ENCODE data around the gene TMCC2. TPM values are rescaled to one million over a fixed set of nuclear protein-coding genes. Genes with fewer than 3 reads are reported as not detected.
"Not testable (repeated sequence)": the region's sequence is repeated elsewhere in the genome, so short reads cannot be mapped to it uniquely, and the experiment has no call there.

TMCC2 gene
- polyA plus RNA-seq, 2 donors: 0.58 to 0.59 TPM

GRCh38 chr1:205294934-205295333 lies 67.2 kb downstream of the TMCC2 start:
- H3K4me3 ChIP-seq (ENCODE audit: low read depth in 1 of 2, low read length in 2 of 2): no peak overlapping the region
- no peaks in the 10 kb centered on the region for H3K9me3 ChIP-seq (ENCODE audit: control insufficient read depth in 2 of 2, insufficient read depth in 1 of 2, low read depth in 1 of 2, low read length in 1 of 2)
- no peaks in the 10 kb centered on the region for H3K36me3 ChIP-seq (ENCODE audit: control insufficient read depth in 2 of 2, insufficient read depth in 2 of 2, low read length in 1 of 2)
- H3K4me1 ChIP-seq (ENCODE audit: control insufficient read depth in 2 of 2, insufficient read depth in 2 of 2, low read length in 1 of 2): peaks cover 0 to 13% of the 10 kb centered on the region in 2 donors
- 85 to 86% methylated on average over 5 of the region's 5 CpGs for WGBS, 2 donors
- H3K27ac ChIP-seq (ENCODE audit: low read depth in 2 of 2, low read length in 1 of 2): no peak overlapping the region
- H3K27me3 ChIP-seq (ENCODE audit: control insufficient read depth in 1 of 2, insufficient read depth in 2 of 2, low read length in 2 of 2): no peaks in the 10 kb centered on the region

- Histone ChIP-seq H3K36me3 (ENCODE audit: control insufficient read depth in 2 of 2, insufficient read depth in 2 of 2, low read length in 1 of 2) (no peaks in the 10 kb centered on the region), H3K4me3 (ENCODE audit: low read depth in 1 of 2, low read length in 2 of 2) (no peak overlapping the region), H3K27ac (ENCODE audit: low read depth in 2 of 2, low read length in 1 of 2) (peak overlapping the region; percentile 9 to 52), H3K27me3 (ENCODE audit: control insufficient read depth in 1 of 2, insufficient read depth in 2 of 2, low read length in 2 of 2) (no peaks in the 10 kb centered on the region), H3K9me3 (ENCODE audit: control insufficient read depth in 2 of 2, insufficient read depth in 1 of 2, low read depth in 1 of 2, low read length in 1 of 2) (no peaks in the 10 kb centered on the region), H3K4me1 (ENCODE audit: control insufficient read depth in 2 of 2, insufficient read depth in 2 of 2, low read length in 1 of 2) (peaks cover 0 to 13% of the 10 kb centered on the region in 2 donors)
- WGBS, 2 donors: 52 to 59% methylated on average over 2 of the region's 2 CpGs
Measured at GRCh38 chr1:205296154-205296553, 68.4 kb downstream of the TMCC2 start.

GRCh38 chr1:205297546-205298177 lies 69.9 kb downstream of the TMCC2 start:
- not testable (repeated sequence) for H3K36me3 ChIP-seq (ENCODE audit: control insufficient read depth in 2 of 2, insufficient read depth in 2 of 2, low read length in 1 of 2); H3K9me3 ChIP-seq (ENCODE audit: control insufficient read depth in 2 of 2, insufficient read depth in 1 of 2, low read depth in 1 of 2, low read length in 1 of 2); H3K27ac ChIP-seq (ENCODE audit: low read depth in 2 of 2, low read length in 1 of 2); H3K27me3 ChIP-seq (ENCODE audit: control insufficient read depth in 1 of 2, insufficient read depth in 2 of 2, low read length in 2 of 2); H3K4me3 ChIP-seq (ENCODE audit: low read depth in 1 of 2, low read length in 2 of 2)
- peaks cover 0 to 16% of the 10 kb centered on the region in 2 donors for H3K4me1 ChIP-seq (ENCODE audit: control insufficient read depth in 2 of 2, insufficient read depth in 2 of 2, low read length in 1 of 2)
- 91% methylated on average over 5 of the region's 5 CpGs for WGBS, 2 donors

GRCh38 chr1:205298191-205298994 lies 70.6 kb downstream of the TMCC2 start:
- Histone ChIP-seq H3K4me3 (ENCODE audit: low read depth in 1 of 2, low read length in 2 of 2) (no peak overlapping the region), H3K27ac (ENCODE audit: low read depth in 2 of 2, low read length in 1 of 2) (no peak overlapping the region), H3K9me3 (ENCODE audit: control insufficient read depth in 2 of 2, insufficient read depth in 1 of 2, low read depth in 1 of 2, low read length in 1 of 2) (no peaks in the 10 kb centered on the region), H3K4me1 (ENCODE audit: control insufficient read depth in 2 of 2, insufficient read depth in 2 of 2, low read length in 1 of 2) (peaks cover 0 to 16% of the 10 kb centered on the region in 2 donors), H3K36me3 (ENCODE audit: control insufficient read depth in 2 of 2, insufficient read depth in 2 of 2, low read length in 1 of 2) (peaks cover 0 to 6% of the 10 kb centered on the region in 2 donors), H3K27me3 (ENCODE audit: control insufficient read depth in 1 of 2, insufficient read depth in 2 of 2, low read length in 2 of 2) (no peaks in the 10 kb centered on the region)
- WGBS, 2 donors: 71 to 79% methylated on average over 9 of the region's 9 CpGs

GRCh38 chr1:205300149-205300548 lies 72.4 kb downstream of the TMCC2 start:
- H3K27ac ChIP-seq (ENCODE audit: low read depth in 2 of 2, low read length in 1 of 2): no peak overlapping the region

GRCh38 chr1:205301205-205301821 lies 73.6 kb downstream of the TMCC2 start:
- Histone ChIP-seq H3K9me3 (ENCODE audit: control insufficient read depth in 2 of 2, insufficient read depth in 1 of 2, low read depth in 1 of 2, low read length in 1 of 2) (no peaks in the 10 kb centered on the region), H3K4me1 (ENCODE audit: control insufficient read depth in 2 of 2, insufficient read depth in 2 of 2, low read length in 1 of 2) (peaks cover 0 to 11% of the 10 kb centered on the region in 2 donors), H3K27ac (ENCODE audit: low read depth in 2 of 2, low read length in 1 of 2) (no peak overlapping the region), H3K27me3 (ENCODE audit: control insufficient read depth in 1 of 2, insufficient read depth in 2 of 2, low read length in 2 of 2) (no peaks in the 10 kb centered on the region), H3K36me3 (ENCODE audit: control insufficient read depth in 2 of 2, insufficient read depth in 2 of 2, low read length in 1 of 2) (peaks cover 4 to 30% of the 10 kb centered on the region in 2 donors), H3K4me3 (ENCODE audit: low read depth in 1 of 2, low read length in 2 of 2) (no peak overlapping the region)
- WGBS, 2 donors: 34 to 36% methylated on average over 14 of the region's 14 CpGs

More at GRCh38 chr1:205300149-205300548, 72.4 kb downstream of the TMCC2 start:
- peaks cover 0 to 11% of the 10 kb centered on the region in 2 donors for H3K4me1 ChIP-seq (ENCODE audit: control insufficient read depth in 2 of 2, insufficient read depth in 2 of 2, low read length in 1 of 2)
- no peak overlapping the region for H3K4me3 ChIP-seq (ENCODE audit: low read depth in 1 of 2, low read length in 2 of 2)
- H3K27me3 ChIP-seq (ENCODE audit: control insufficient read depth in 1 of 2, insufficient read depth in 2 of 2, low read length in 2 of 2): no peaks in the 10 kb centered on the region
- H3K9me3 ChIP-seq (ENCODE audit: control insufficient read depth in 2 of 2, insufficient read depth in 1 of 2, low read depth in 1 of 2, low read length in 1 of 2): no peaks in the 10 kb centered on the region
- WGBS, 2 donors: 93 to 94% methylated on average over 9 of the region's 9 CpGs
- peaks cover 4 to 22% of the 10 kb centered on the region in 2 donors for H3K36me3 ChIP-seq (ENCODE audit: control insufficient read depth in 2 of 2, insufficient read depth in 2 of 2, low read length in 1 of 2)

GRCh38 chr1:205301842-205302588 lies 74.3 kb downstream of the TMCC2 start:
- peaks cover 4 to 37% of the 10 kb centered on the region in 2 donors for H3K36me3 ChIP-seq (ENCODE audit: control insufficient read depth in 2 of 2, insufficient read depth in 2 of 2, low read length in 1 of 2)
- no peaks in the 10 kb centered on the region for H3K27me3 ChIP-seq (ENCODE audit: control insufficient read depth in 1 of 2, insufficient read depth in 2 of 2, low read length in 2 of 2)
- H3K4me1 ChIP-seq (ENCODE audit: control insufficient read depth in 2 of 2, insufficient read depth in 2 of 2, low read length in 1 of 2): peaks cover 0 to 11% of the 10 kb centered on the region in 2 donors
- H3K4me3 ChIP-seq (ENCODE audit: low read depth in 1 of 2, low read length in 2 of 2): no peak overlapping the region
- no peaks in the 10 kb centered on the region for H3K9me3 ChIP-seq (ENCODE audit: control insufficient read depth in 2 of 2, insufficient read depth in 1 of 2, low read depth in 1 of 2, low read length in 1 of 2)
- H3K27ac ChIP-seq (ENCODE audit: low read depth in 2 of 2, low read length in 1 of 2): no peak overlapping the region
- 67 to 75% methylated on average over 6 of the region's 6 CpGs for WGBS, 2 donors

GRCh38 chr1:205303247-205303888 lies 75.6 kb downstream of the TMCC2 start:
- no peaks in the 10 kb centered on the region for H3K9me3 ChIP-seq (ENCODE audit: control insufficient read depth in 2 of 2, insufficient read depth in 1 of 2, low read depth in 1 of 2, low read length in 1 of 2)
- H3K27ac ChIP-seq (ENCODE audit: low read depth in 2 of 2, low read length in 1 of 2): no peak overlapping the region
- no peak overlapping the region for H3K4me3 ChIP-seq (ENCODE audit: low read depth in 1 of 2, low read length in 2 of 2)
- peaks cover 11 to 50% of the 10 kb centered on the region in 2 donors for H3K36me3 ChIP-seq (ENCODE audit: control insufficient read depth in 2 of 2, insufficient read depth in 2 of 2, low read length in 1 of 2)
- peaks cover 0 to 8% of the 10 kb centered on the region in 2 donors for H3K4me1 ChIP-seq (ENCODE audit: control insufficient read depth in 2 of 2, insufficient read depth in 2 of 2, low read length in 1 of 2)
- no peaks in the 10 kb centered on the region for H3K27me3 ChIP-seq (ENCODE audit: control insufficient read depth in 1 of 2, insufficient read depth in 2 of 2, low read length in 2 of 2)
- WGBS, 2 donors: 88 to 91% methylated on average over 20 of the region's 20 CpGs
